Left hindlimb (tissue), 1 donor: ENCODE results near the gene GLUL.

Experiments
- DNase-seq: peaks from one replicate; pipeline ENCODE4 v3.0.0-alpha.2; 2018

Gene GLUL

DNA sequence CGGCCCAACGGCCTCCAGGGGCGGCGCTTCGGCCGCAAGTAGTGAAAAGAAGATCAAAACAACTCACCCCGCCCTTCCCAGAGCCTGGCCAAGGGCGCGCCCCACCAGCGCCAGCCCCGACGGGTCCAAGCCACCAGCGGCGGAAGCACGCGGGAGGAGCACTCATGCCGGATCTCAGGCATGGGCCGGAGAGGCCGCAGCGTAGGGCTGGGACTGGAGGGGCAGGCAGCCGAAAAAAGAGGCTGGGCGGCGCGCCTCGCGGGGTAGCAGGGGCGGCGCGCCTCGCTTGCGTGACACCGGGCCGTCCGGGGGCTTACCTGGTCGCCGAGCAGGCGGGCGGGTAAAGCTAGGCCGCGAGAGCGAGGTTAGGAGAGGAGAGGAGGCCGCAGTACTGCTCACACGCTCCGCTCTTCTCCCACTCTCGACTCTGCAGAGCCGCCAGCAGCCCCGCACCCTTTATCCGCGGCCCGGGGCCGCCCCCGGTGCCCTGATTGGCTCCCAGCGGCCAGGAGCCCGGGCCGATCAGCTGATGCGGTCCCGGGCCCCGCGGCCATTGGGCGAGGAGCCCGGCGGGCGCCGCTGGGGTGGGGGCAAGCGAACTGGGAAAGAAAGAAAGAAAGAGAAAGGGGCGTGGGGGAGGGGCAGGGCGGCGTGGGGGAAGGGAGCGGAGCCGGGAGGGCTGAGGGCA is at the start of gene GLUL:
Gene GLUL, minus strand, starts transcription at position 429 of the 688 bp plus-strand sequence. CDS start 3,053 bp downstream, outside the sequence.
- peak; percentile 96 for DNase-seq

DNA sequence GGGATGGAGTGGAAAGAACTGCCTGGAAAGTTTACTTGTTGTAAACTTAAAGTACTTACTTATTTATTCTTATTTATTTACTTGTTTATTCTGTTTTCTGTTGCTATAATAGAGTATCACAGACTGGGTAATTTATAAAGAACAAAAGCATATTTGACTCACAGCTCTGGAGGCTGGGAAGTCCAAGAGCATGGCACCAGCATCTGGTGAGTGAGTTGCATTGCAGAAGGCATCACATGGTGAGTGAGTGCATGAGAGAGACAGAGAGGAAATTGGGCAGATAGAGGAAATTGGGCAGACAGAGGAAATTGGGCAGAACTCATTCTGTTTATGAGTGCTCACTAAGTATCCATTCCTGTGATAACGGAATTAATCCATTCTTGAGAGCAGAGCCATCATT is 46.7 kb upstream of the GLUL start:
- no peak for DNase-seq

DNA sequence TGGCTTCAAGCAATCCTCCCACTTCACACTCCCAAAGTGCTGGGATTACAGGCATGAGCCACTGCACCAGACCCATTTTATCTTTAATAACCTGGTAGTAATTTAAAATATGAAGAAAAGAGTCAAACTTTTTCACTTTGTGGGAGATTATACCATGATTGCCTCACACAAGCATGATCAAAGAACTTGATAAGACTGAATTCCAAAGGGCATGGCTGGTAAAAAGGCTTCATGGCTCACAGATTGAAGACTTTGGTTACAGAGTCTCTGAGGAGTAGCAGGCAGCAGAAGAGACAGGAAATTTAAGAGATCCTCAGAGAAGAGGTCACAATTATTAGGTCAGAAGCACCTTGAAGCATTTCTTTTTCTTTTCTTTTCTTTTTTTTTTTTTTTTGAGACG is 42.0 kb upstream of the GLUL start:
- DNase-seq, result no peak

DNA sequence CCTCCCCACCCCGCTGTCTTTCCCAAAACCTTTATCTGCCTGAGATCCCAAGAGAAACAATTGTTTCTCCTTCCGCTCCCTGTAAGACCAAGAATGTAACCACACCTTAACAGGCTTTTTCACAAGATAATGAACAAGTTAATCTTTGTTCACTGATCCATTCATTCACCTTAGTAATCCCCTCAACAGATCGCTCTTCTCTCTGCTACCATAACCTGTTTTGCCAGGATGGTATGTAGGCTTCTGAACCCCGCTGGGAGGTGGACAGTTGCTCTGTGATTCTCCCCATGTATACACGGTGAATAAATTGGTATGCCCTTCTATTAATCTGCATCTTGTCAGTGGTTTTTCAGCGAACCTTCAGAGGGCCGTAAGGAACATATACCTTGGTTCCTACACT is 39.7 kb upstream of the GLUL start:
- no peak for DNase-seq

DNA sequence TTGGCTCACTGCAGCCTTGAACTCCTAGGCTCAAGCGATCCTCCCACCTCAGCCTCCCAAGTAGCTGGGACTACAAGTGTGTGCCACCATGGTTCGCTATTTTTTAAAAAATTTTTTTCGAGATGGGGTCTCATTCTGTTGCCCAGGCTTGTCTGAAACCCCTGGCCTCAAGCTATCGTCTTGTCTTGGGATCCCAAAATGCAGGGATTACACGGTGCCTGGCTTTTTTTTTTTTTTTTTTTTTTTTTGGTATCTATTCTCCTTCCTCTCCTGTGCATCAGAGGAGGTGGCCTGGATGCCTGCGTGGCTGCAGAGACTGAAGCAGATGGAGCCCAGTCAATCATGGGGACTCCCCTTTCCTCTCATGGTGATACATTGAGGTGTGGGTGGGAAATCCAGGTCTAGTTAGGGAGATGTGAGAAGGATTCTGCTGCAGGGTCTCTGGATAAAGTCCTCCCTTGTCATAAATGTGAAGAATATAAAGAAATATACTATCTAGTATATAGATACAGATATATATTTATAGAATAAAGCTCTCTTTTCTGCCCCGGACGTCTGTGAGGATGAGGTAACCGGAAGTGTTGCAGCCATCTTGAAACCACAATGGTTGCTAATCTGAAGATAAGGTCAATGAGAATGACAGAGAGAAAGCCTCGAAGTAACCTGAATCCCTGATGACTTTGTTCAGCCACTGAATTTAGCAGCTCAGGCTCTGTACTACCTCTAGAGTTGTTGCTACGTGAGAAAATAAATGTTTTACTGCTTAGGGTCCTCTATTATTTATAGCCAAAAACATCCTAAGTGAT is 38.9 kb upstream of the GLUL start:
- no peak for DNase-seq

DNA sequence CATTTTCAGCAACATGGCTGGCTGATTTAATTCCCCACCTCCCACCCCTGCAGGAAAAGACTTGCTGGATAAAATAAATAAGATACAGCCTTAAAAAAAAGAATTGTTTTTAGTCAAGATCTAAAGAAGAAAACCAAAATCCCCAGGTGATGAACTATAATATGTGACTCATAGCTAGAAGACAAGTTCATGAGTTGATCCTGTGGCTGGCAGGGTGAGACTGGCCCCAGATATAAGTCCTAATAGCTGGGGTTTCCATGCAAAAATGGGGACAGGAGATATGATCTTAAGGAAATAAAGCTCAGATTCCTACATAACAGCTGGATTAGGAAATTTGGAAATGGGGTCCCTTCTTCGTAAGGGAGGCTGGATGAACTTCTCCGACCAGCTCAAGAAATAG is 36.5 kb upstream of the GLUL start:
- DNase-seq, result no peak

DNA sequence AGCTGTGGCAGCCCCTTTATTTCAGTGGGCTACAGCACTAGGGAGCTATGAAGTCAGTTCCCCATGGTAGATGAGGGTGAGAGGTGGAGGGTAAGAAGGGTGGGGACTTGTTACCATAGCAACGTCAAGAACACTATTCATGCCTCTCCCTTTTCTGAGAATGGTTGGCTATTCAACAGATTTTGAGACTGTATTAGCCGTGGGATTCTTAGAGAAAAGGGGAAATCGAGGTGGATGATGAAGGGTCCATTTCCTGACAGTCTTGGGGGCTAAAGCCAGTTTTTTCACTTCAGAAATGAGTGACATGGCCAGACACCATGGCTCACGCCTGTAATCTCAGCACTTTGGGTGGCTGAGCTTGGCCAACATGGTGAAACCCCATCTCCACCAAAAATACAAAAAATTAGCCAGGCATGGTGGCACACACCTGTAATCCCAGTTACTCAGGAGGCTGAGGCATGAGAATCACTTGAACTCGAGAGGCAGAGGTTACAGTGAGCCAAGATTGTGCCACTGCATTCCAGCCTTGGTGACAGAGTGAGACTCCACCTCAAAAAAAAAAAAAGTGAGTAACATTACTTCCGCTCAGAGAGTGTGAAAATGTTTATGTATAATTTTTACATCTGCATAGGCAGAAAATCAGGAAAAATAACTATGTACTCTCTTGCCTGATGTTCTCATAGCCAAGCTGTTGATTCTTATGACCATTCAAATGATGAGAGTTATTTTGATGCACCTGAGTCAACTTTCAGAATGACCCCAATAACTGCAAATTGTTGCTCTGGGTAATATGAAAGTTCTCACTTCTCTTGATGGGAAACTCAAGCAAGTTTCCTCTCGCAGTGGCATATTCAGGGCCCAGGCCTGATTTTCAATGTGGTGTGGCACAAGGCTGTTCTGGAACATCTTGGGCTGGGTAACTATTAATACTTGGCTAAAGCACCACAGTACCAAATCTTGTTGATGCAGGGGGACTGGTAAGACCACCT is 35.1 kb upstream of the GLUL start:
- DNase-seq, result no peak

DNA sequence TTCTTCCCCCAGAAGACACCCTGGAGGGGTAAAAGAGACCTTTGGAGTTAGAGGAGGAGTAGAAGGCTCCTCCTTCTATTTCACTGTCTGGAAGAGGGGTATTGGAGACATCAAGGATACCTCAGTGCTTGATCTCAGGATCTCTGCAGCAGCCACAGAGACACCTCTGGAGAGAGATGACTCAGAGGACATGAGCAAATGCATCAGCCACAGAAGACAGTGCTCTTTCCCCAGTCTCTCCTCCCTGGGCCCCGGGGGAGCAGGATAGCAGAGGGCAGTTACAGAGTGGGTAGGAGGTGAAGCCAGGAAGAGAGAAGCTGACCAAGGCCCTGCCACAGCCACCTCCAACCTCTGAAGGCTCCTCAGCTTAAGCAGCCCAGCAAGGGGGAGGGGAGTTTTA is 24.2 kb upstream of the GLUL start:
- no peak for DNase-seq

DNA sequence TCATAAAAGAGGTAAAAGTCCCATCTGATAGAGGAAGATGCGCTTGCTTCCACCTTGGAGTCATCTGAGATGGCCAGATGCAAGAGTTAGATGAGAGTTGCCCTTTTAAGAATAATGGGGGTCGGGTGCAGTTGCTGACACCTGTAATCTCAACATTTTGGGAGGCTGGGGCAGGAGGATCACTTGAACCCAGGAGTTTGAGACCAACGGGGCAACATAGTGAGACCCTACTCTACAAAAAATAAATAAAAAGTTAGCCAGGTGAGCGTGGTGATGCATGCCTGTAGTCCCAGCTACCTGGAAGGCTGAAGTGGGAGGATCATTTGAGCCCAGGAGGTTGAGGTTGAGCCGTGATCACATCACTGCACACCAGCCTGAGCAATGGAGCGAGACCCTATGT is 22.4 kb upstream of the GLUL start:
- no peak for DNase-seq

DNA sequence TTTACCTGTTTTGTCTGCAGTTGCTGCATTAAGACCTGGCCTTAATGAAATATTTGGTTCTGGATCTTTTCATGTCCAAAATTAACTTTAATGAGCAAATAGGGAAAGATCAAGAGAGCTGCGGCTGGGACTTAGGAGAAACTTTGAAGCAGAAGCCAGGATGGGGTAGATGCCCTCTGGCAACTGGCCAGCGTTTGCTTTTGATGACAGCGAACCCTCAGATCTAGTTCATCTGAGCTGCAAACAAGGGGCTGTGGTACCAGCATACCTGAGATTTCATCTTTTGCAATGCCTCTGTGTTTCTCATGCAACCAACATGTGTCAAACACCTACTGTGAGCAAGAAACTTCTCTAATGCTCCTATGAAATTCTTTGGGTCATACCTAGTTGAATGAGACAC is 21.9 kb upstream of the GLUL start:
- no peak for DNase-seq

DNA sequence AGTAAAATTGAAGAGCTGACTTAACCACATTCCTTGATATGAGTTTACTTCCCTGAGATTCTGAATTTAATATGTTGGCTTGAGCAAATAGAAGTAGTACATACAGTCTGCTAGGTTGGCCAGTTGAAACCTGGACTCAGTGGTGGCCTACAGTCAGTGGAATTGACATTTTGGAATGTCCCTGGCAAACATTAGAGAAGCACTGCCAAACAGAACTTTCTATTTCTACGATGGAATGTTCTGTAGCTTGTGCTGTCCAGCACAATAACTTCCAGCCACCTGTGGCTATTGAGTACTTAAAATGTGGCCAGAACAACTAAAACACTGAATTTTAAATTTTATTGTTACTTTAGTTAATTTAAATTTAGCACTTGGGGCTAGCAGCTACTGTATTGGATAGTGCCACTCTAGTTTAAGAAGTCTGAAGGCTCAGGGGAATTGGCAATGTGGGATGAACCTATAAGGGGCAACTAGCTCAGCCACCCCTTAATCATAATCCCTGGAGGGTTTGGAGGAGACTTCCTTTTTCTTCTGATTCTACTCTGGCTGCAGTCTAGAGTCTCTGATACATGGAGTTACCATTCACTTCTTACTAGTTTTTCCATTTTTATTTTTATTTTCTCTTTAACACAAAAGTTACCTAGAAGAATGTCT is 19.2 kb upstream of the GLUL start:
- no peak for DNase-seq

DNA sequence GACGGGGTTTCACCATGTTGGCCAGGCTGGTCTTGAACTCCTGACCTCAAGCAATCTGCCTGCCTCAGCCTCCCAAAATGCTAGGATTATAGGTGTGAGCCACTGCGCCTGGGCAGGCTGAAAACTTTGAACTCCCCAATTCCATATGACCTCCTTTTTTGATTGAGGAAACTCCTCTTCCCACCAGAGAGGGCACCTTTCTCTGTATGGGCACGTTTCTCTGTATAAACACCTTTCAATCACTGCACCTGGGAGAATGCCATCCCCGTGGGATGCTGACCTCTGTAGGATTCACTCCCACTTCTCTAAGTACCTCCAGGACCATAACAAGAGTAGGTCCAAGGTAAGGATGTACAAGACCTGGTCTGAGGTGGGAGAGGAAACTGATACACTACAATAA is 18.5 kb upstream of the GLUL start:
- no peak for DNase-seq

DNA sequence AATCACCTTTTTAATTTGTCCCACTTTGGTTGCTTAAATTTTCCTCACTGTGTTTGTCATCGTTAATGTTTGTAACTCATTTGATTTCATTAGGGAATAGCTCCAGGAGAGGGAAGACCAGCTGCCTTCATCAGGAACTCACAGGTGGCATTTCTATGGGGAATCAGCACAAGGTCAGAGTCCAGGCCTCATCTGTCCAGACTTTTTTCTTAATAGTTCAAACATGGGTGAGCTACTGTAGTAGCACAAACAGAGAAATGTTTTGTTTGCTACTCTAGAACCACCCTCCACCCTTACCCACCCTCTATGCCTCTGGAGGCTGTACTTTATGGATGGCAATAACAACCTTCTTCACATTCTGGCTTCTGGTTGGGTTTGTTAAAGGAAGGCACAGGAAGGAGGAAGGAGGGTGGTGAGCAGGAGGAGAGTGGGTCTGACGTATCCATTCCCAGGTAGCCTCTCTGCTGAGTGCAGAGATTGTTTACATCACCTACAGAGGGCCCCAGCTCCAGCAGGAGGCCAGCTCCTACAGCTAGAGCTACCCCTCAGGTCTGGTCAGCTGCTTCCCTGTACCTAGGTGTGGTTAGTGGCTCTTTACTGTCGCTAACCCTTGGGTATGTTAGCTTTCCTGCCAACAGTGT is 17.0 kb upstream of the GLUL start:
- DNase-seq, result no peak

DNA sequence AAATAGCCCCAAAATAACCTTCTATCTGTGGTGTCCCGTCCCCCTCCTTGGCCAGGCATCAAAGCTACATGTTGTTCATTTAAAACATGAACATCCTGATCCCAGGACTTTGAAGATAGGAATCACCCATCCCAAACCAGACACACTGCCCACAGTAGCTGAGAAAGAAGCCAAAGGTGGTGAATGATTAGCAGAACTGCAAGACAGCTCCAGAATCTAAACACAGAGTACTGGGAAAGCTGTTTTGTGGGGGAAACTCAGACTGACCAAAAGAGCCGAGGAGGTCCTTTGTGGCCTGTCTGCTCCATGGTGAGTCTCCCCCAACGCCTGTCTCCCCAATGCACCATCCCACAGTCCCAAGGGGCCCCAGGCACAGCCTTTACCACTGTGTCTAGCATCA is 16.1 kb upstream of the GLUL start:
- no peak for DNase-seq

DNA sequence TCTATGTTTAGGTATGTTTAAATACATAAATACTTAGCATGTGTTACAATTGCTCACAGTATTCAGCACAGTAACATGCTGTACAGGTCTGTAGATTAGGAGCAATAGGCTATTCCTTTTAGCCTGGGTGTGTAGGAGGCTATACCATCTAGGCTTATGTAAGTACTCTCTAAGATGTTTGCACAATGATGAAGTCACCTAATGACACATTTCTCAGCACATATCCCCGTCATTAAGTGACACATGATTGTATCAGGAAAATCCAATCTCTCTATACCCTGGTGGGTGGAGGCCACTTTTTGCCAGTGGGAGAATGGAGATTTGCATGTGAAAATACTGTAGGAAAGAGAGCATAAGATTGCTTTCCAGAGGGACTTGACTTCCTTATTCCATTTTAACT is 14.4 kb upstream of the GLUL start:
- no peak for DNase-seq

DNA sequence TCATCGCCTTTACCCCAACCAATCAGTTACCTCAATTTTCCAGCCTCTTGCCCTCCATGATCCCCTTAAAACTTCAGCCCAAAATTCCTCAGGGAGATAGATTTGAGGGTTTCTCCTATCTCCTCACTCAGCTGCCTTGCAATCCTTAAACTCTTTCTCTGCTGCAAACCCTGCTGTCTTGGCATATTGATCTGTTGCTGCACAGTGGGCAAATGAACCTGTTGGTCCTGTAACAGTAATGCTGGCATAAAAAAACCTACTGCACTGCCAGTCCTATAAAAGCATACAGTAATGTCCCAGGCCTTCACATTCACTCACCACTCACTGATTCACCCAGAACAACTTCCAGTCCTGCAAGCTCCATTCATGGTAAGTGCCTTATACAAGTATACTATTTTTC is 14.0 kb upstream of the GLUL start:
- no peak for DNase-seq

DNA sequence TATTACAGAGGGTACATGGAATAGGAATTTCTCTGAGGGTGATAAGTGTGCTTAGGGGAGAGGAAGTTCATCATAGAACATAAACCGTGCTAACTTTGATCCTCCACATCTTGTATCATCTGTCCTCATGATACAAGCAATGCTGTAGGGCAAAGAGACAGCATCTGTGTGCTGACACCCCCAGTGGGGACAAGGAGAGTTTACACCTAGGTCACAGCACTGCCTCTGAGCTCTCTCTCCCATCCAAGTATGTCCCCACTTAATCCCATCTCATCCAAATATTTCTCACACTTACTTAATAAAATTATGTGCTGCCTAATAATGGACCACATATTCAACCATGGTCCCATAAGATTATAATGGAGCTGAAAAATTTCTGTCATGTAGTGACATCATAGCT is 13.2 kb upstream of the GLUL start:
- no peak for DNase-seq

DNA sequence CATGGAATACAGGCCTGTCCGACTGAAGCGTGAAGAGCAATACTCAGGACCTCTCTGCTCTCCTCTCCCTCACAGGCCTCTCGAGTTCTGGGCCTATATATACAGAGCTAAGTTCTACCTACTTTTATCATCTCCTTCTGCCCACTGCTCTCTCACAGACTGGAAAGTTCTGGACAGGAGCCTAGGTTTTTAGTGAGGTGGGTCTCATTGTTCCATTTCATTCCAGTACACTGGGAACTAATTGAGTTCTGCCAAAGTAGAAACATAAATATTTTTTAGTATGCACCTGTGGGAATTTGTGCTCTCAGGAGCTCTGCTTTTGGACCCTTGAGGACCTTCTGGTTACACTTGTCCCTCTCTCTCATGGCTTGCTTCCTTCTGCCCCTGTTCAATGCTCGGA is 9.0 kb upstream of the GLUL start, which contains the start of gene TEDDM1:
Gene TEDDM1, minus strand, starts transcription at position 101 of the 400 bp plus-strand sequence. CDS start 182 bp downstream, outside the sequence.
- DNase-seq, result no peak

DNA sequence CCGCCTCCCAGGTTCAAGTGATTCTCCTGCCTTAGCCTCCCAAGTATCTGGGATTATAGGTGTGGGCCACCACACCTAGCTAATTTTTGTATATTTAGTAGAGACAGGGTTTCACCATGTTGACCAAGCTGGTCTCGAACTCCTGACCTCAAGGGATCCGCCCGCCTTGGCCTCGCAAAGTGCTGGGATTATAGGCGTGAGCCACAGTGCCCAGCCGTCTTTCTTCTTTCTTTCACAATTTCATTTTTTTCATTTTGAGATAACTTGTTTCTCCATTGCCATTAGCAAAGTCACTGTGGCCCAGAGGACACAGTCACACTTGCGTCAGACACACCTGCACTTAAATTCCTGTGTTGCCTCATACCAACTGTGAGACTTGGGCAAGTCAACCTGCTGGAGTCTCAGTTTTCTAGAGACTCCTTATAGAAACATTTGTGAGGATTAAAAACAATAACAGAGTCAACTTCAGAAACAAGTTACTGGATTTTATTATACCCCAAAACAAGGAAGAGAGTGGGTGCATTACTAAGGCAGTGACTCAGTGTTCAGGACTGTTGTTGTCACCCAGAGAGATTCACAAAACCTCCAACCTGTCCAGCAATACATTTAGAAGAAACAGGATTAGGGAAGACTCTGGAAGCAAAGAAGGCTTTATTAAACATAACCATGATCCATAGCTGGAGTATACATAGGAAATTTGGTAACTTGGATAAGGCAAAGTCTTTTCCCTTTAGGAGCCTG is 6.2 kb upstream of the GLUL start:
- DNase-seq, result no peak

DNA sequence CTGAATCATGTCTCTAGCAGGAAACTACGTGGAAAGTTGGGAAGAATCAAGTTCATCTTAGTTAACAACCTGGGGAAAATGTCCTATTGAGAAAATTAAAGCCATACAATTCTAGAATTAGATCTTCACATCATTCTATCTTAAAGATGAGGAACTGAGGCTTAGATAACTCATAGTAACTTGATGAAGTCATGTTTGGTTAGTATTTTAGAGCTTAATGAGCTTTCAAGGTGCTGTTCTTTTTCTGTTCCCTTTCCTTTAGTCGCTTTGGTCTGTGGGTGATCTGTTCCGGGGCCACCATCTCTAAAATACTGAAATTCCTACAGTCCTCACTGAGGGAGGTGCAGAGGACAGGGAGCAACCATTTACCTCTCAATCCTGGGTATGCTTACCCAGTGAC is 4.3 kb upstream of the GLUL start:
- DNase-seq, result no peak

DNA sequence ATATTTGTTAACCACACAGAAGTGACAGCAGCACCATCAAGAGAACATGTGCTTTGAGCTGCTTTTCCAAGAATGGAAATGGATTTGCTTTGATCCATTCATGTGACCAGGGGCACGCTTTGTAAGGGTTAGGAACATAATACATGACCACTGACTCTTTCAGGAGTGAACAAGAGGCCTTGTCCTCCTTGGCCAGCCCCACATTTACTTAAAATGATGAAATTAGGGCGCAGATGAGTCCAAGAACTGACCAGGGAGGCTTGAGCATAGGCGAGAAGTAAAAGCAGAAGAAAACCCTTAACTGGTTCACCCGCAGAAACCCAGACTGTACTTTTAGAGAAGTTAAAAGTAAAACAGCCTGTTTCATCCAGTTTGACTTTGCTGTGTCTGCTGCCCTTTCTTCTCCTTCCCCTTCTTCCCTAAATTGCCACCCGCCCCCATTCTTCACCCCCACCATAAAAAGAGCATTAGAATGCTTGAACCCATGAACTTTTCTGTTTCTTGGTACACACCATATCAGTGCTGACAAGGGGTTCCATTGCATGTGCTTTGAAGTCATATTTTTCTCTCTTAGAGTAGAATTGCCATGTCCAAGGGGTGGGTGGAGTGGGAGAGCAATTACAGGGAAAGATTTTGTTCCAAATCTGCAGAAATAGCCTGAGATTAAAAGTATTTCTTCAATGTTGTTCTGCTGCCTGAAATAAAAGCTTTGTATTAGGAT is 2.6 kb upstream of the GLUL start:
- DNase-seq, result no peak
